GM21423 (cell line): Measurements from ENCODE around the gene GOLGA8K.
"Not testable (repeated sequence)": the region's sequence is repeated elsewhere in the genome, so short reads cannot be mapped to it uniquely, and the experiment has no call there.

Source experiments
- ATAC-seq: cut with Tn5 transposase; IDR thresholded peaks from one replicate; pipeline ENCODE4 v1.9.1; 2021; ENCODE audit warnings: mild to moderate bottlenecking, moderate library complexity; ENCODE audit not compliant: unreplicated experiment

GOLGA8K gene

DNA sequence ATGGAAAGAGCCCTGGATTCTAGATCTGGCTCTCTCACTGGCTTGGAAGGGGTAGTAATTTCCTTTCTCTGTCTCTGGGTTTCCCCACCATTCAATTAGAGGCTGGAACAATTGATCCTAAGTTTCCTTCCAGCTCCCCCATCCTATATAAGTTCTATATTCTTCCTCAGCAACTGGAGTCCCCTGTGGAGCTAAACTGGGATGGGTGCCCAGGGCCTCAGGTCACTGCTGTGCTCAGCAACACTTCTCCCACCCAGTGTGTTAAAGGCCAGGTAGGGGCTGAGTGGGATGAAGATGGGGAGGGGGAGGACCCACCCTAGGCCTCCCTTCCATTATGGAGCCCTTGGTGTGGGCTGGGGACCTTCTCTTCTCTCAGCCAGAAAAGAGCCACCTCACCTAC lies 46.2 kb downstream of the GOLGA8K start:
- ATAC-seq = not testable (repeated sequence)

DNA sequence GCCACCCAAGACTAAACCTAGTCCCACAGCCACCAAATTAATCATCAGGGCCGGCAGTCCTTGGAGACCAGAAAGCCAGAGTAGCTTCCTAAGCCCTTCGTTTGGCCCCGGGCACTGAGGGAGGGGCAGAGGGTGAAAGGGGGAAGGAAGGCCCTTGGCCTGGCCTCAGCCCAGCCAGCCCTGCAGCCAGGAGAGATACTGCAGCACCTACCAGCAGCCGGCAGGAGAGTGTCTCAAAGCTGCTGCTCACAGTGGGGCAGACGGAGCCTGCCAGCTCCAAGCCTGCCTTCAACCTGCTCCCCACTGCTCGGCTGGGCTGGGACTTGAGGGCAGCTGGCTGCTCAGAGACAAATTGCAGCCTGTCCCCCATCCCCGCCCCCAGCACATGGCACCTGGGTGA lies 50.3 kb downstream of the GOLGA8K start:
- ATAC-seq = not testable (repeated sequence)

DNA sequence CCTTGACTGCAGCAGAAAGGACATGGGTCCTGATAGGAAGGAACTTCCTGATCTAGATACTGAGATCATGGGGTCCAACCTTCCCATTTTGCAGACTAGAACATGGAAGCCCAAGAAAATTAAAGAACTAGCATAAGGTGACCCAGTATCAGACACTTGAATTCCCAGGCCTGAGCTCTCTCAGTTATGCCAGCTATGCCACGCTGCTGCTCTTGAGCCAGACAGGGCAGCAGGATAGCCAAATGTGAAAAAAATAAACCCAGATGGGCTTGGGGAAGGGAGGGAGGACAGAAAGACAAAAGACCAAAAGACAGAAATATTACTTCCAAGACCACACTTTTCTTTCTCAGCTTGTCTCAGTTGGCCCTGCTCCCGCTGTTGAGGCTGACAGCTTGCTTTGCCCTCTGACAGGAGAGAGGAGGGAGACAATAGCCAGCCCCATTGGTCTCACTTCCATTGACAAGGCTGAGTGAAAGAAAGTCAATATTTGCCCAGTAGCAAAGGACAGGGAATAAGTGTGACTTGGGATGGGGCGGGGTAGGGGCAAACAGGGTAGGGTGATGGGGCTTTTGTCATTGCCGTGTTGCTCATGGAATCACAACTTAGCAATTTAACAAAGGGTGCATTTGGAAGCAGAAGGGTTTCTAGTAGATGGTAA lies 52.4 kb downstream of the GOLGA8K start:
- ATAC-seq = not testable (repeated sequence)

DNA sequence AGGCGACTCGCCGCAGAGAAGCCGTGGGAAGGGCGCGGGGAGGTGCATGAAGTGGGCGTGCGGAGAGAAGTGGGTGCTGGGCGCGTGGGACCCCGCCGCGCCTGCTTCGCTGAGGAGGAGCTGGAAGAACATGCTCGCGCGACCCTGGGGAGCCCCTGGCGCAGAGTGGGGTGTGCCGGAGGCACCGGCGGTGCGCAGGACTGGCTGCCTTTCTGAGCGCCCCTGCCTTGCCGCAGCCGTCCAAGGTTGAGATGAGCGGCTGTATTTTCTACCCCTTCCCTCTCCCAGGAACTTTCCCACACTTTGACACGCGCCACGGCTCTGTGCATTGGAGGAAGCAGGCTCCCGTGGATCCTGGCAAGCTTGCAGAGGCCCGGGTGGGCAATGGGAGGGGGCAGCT lies 56.1 kb downstream of the GOLGA8K start:
- not testable (repeated sequence) for ATAC-seq

DNA sequence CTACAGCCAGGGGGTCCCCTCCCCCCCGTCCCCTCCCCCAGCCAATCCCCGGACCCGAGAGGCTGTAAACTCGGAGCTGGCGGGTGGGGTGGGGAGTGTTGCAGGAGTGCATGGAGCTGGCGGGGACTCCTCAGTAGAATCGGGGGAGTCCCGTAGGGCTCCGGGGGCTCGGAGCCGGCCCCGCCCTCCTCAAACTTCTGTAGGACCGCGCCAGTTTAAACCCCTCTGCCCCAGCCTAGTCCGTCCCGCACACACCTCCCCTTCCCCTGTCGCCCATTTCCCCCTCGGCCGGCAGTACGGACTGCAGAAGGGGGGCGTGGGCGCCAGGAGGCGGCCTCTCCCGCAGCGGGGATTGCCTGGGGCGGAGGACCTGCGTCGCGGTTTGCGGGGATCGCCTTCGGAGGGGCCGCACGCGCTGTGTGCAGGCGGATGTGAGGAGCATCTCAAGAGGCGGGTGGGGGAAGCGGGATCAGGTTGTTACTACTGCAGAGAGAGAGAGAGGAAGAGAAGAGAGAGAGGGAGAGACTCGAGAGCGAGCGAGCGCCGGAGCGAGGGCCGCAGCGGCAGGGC lies 57.0 kb downstream of the GOLGA8K start:
- ATAC-seq = not testable (repeated sequence)

DNA sequence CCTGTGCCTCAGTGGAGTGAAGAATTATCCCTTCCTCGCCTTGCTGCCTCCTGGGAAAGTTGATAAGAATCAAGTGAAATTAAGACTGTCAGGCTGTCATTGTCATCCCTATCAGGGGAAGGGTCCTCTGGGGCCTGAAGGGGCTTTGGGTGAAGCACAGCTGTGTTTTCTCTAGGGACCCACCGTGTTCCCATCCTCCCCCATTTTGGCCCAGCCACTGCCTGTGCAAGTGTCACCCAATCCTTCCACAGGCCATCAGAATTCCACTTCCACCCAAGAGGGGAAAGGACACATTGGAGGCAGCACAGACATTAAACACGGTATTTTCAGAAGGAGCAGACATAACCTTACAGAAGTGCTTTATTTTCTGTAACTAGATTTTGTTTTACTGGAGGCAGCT lies 59.2 kb downstream of the GOLGA8K start:
- not testable (repeated sequence) for ATAC-seq
